HG03575 (cell line): ENCODE data around the gene FBXO28.

Source experiments
- ATAC-seq: cut with Tn5 transposase; IDR thresholded peaks from one replicate; pipeline ENCODE4 v1.9.1; 2021; ENCODE audit not compliant: unreplicated experiment, insufficient number of reproducible peaks, low FRiP score; ENCODE audit errors: extremely low read depth

The FBXO28 gene

GRCh38 chr1:224180783-224181452 lies 67.0 kb downstream of the FBXO28 start:
- no peak for ATAC-seq

GRCh38 chr1:224181453-224181810 lies 67.5 kb downstream of the FBXO28 start:
- ATAC-seq = no peak

GRCh38 chr1:224182057-224182865 lies 68.3 kb downstream of the FBXO28 start:
- peak; percentile 62 for ATAC-seq

- peak; percentile 21 for ATAC-seq
Observed at GRCh38 chr1:224182866-224183590, 69.1 kb downstream of the FBXO28 start, which contains the start of gene DEGS1. Gene DEGS1, plus strand, starts transcription at chr1:224183240. Its CDS starts 97 bp downstream, at chr1:224183337.

GRCh38 chr1:224183591-224184312 lies 69.8 kb downstream of the FBXO28 start:
- peak; percentile 13 for ATAC-seq

- ATAC-seq = no peak
Observed at GRCh38 chr1:224185208-224185607, 71.3 kb downstream of the FBXO28 start.

- ATAC-seq = no peak
Observed at GRCh38 chr1:224188286-224188685, 74.4 kb downstream of the FBXO28 start.

- no peak for ATAC-seq
Observed at GRCh38 chr1:224189561-224189960, 75.7 kb downstream of the FBXO28 start.

- ATAC-seq = no peak
Observed at GRCh38 chr1:224192082-224192788, 78.3 kb downstream of the FBXO28 start.

- no peak for ATAC-seq
Observed at GRCh38 chr1:224193319-224193966, 79.5 kb downstream of the FBXO28 start.

GRCh38 chr1:224196813-224197600 lies 83.1 kb downstream of the FBXO28 start:
- no peak for ATAC-seq

GRCh38 chr1:224198572-224198971 lies 84.7 kb downstream of the FBXO28 start:
- ATAC-seq = no peak

GRCh38 chr1:224199679-224200078 lies 85.8 kb downstream of the FBXO28 start:
- ATAC-seq = no peak

- no peak for ATAC-seq
Observed at GRCh38 chr1:224201383-224201782, 87.5 kb downstream of the FBXO28 start.

GRCh38 chr1:224201853-224202252 lies 87.9 kb downstream of the FBXO28 start:
- ATAC-seq = no peak

GRCh38 chr1:224203243-224204016 lies 89.5 kb downstream of the FBXO28 start:
- peak; percentile 45 for ATAC-seq

GRCh38 chr1:224205438-224205840 lies 91.5 kb downstream of the FBXO28 start:
- ATAC-seq = no peak
